HL-60 (cell line): ENCODE results near the gene APPL2.

Experiments used
- POLR2AphosphoS5 ChIP-seq: IDR thresholded peaks from 2 replicates; pipeline ENCODE4 v1.6.1; 2012; ENCODE audit warnings: low read depth
- TF ChIP-seq, protein P1 (sequence below): IDR thresholded peaks from one replicate; pipeline ENCODE4 v1.5.1; 2011; ENCODE audit warnings: low read length, control low read depth, inconsistent platforms; ENCODE audit not compliant: insufficient read depth

GRCh38 chr12:105239304-105239703 is 3.3 kb upstream of the APPL2 start:
- TF ChIP-seq POLR2AphosphoS5, result no peak
- TF ChIP-seq, protein P1, sequence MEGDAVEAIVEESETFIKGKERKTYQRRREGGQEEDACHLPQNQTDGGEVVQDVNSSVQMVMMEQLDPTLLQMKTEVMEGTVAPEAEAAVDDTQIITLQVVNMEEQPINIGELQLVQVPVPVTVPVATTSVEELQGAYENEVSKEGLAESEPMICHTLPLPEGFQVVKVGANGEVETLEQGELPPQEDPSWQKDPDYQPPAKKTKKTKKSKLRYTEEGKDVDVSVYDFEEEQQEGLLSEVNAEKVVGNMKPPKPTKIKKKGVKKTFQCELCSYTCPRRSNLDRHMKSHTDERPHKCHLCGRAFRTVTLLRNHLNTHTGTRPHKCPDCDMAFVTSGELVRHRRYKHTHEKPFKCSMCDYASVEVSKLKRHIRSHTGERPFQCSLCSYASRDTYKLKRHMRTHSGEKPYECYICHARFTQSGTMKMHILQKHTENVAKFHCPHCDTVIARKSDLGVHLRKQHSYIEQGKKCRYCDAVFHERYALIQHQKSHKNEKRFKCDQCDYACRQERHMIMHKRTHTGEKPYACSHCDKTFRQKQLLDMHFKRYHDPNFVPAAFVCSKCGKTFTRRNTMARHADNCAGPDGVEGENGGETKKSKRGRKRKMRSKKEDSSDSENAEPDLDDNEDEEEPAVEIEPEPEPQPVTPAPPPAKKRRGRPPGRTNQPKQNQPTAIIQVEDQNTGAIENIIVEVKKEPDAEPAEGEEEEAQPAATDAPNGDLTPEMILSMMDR, result no peak
